ACC112 (cell line): ENCODE data around the gene RHBDD3.
"Not testable (repeated sequence)": the region's sequence is repeated elsewhere in the genome, so short reads cannot be mapped to it uniquely, and the experiment has no call there.

Experiments
- H2AFZ ChIP-seq: fragments of 200-600 bp; sonication (generic); one replicate; pipeline ENCODE4 v1.6.0; 2017; ENCODE audit warnings: antibody characterized with exemption, low read length; ENCODE audit not compliant: unreplicated experiment
- H3K27ac ChIP-seq: fragments of 200-600 bp; sonication (generic); 2 replicates; pipeline ENCODE4 v1.5.1; 2014; ENCODE audit warnings: low read depth, mild to moderate bottlenecking, antibody characterized with exemption, low read length, moderate library complexity
- H3K27me3 ChIP-seq: fragments of 200-600 bp; sonication (generic); 2 replicates; pipeline ENCODE4 v1.6.1; 2014; ENCODE audit warnings: mild to moderate bottlenecking, antibody characterized with exemption, low read length, moderate library complexity, mixed read lengths; ENCODE audit not compliant: insufficient read depth
- H3K36me3 ChIP-seq: fragments of 200-600 bp; sonication (generic); 2 replicates; pipeline ENCODE4 v1.6.1; 2016; ENCODE audit warnings: mild to moderate bottlenecking, antibody characterized with exemption, low read length, moderate library complexity, mixed read lengths; ENCODE audit not compliant: insufficient read depth
- H3K4me1 ChIP-seq: fragments of 200-600 bp; sonication (generic); one replicate; pipeline ENCODE4 v1.6.1; 2016; ENCODE audit warnings: low read length, mixed read lengths; ENCODE audit not compliant: insufficient read depth, unreplicated experiment, control insufficient read depth
- H3K4me3 ChIP-seq: fragments of 200-600 bp; sonication (generic); 2 replicates; pipeline ENCODE4 v1.5.1; 2014; ENCODE audit warnings: mild to moderate bottlenecking, low read depth, low read length
- H3K79me2 ChIP-seq: fragments of 200-600 bp; sonication (generic); one replicate; pipeline ENCODE4 v1.6.0; 2016; ENCODE audit warnings: low read length; ENCODE audit not compliant: control insufficient read depth, unreplicated experiment, insufficient read depth

The RHBDD3 gene

DNA sequence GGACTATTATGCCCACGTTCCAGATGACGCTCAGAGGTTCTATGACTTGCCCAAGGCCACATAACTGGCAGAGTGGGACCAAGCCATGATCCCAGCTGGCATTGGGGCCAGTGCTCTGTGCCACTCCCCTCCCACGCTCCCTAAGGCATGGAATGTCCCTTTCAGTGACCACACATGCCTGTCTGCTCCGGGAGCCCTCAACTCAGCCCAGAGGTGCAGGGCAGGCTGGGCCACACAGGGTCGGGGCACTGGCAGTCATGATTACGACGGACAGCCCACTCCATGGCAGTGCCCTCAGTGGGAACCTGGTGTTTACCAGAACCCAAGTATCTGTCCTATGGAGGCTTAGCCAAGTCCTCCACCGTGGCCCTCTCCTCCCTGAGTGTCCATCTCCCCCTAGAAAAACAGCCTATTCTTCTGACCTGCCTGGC is 10.0 kb downstream of the RHBDD3 start:
- Histone ChIP-seq H3K4me3 (no peak overlapping the region), H3K27me3 (no peaks in the 10 kb centered on the region), H3K36me3 (no peaks in the 10 kb centered on the region), H2AFZ (no peak overlapping the region), H3K79me2 (no peaks in the 10 kb centered on the region), H3K4me1 (no peaks in the 10 kb centered on the region), H3K27ac (no peak overlapping the region)

DNA sequence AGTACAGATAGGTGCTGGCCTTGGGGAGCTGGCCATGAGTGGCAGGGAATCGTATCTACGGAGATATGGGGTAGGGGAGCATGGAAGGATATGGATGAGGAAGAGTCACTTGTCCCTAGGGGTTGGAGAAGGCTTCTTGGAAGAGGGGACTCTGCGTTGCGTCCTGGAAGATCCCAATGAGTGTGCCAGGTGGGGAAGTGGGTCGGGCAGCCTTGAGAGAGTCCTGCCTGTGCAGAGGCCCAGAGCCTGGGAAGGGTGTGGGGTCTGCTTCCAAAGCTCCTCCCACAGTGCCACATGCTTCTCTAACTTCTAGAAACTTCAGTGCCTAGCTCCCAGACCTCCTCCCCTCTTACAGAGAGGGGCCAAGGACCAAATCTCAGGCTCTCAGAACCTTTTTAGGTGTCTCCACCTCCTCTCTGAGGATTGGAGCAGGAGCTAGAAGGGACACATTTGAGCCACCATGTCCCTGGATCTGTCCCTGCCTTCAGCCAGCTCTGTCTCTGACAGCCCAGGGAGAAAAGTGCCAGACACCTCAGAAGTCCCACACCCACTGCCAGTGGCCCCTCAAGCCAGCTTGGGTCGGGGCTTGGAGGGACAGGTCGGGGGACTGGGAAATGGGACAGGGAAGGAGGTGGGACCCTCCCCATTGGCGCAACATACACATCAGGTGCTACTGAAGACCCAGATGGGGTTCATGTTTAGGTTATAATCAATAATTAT is 11.0 kb downstream of the RHBDD3 start:
- no peak overlapping the region for H3K4me3 ChIP-seq

DNA sequence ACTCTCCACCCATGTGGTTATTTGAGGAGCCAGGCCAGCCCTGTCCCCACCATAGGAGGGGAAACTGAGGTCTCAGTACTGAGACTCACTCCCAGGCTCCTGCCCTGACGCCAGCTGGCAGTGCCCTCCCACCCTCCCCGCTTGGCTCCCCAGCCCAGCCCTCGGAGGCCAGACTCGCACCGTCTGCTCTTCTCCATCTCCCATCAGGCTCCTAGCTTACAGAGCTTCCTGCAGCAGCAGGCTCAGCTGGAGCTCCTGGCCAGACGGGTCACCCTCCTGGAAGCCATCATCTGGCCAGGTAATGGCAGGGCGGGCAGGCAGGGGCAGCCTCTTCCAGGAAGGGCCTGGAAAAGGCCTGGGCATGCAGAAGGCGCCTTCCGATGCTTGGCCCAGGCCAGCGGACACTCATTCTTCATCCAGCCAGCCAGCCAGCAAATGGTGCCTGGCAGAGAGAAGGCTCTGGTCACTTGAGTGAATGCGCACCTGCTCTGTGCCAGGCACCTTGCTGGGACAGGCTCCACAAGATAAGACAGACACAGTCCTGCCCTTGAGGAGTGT is 12.6 kb downstream of the RHBDD3 start:
- H3K27ac ChIP-seq, result no peak overlapping the region

More for the DNA sequence above, 11.0 kb downstream of the RHBDD3 start:
- Histone ChIP-seq H3K27me3 (no peaks in the 10 kb centered on the region), H2AFZ (no peak overlapping the region), H3K79me2 (no peaks in the 10 kb centered on the region), H3K27ac (no peak overlapping the region), H3K36me3 (no peaks in the 10 kb centered on the region), H3K4me1 (no peaks in the 10 kb centered on the region)

DNA sequence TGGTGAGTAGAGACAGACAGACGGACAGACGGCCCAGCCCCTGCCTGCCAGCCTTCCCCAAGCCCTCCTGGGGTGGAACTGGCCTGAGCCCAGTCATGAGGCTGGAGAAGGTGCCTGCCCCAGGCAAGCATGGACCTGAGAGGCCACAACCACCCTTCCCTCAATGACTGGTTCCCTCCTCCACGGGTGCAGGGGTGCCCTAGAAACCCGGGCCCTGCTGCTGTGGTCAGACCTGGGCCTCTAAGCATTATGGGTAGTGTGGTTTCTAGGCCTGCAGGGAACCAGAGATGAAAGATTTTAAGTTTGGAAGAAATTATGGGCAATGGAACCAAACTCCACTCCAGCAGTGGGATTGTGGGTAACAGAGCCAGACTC is 13.5 kb downstream of the RHBDD3 start:
- H3K27me3 ChIP-seq, result no peaks in the 10 kb centered on the region
- H3K79me2 ChIP-seq, result no peaks in the 10 kb centered on the region
- no peak overlapping the region for H2AFZ ChIP-seq
- no peak overlapping the region for H3K27ac ChIP-seq
- H3K4me3 ChIP-seq, result no peak overlapping the region
- H3K4me1 ChIP-seq, result no peaks in the 10 kb centered on the region
- H3K36me3 ChIP-seq, result no peaks in the 10 kb centered on the region

More for the DNA sequence above, 12.6 kb downstream of the RHBDD3 start:
- no peaks in the 10 kb centered on the region for H3K36me3 ChIP-seq
- H3K79me2 ChIP-seq, result no peaks in the 10 kb centered on the region
- H3K27me3 ChIP-seq, result no peaks in the 10 kb centered on the region
- H3K4me3 ChIP-seq, result no peak overlapping the region
- H3K4me1 ChIP-seq, result no peaks in the 10 kb centered on the region
- no peak overlapping the region for H2AFZ ChIP-seq

DNA sequence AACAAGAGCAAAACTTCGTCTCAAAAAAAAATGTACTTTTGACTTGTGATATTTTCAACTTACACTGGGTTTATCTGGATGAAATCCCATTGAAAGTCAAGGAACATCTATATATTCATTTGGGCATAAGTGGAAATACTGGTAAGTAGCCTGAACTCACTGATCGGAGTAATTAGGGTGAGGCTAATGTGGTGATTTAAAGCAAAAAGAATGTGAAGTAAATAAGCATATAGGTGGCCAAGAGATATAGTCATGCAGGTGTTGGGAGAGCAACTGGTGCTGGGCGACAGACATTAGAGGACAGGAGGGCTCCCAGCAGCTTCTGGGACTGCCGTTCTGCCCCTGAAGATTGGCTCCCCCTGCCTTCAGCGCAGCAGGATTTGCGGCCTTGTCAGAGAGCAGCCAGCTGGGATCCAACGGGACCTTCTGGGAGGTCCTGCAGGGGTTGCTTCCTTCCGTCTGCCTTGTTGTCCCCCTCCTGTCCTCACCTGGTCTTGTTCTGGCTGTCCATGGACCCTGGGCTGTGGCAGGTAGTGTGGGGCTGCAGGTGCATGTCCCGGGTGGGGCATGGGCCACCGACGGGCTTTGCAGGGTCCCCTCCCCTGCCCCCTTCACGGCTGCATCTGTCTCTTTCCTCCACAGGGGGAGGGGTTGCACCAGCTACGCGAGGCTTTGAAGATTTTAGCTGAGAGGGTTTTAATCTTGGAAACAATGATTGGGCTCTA is 14.1 kb downstream of the RHBDD3 start:
- Histone ChIP-seq H3K27me3 (no peaks in the 10 kb centered on the region), H3K36me3 (no peaks in the 10 kb centered on the region), H3K27ac (no peak overlapping the region), H3K4me3 (no peak overlapping the region), H2AFZ (no peak overlapping the region), H3K4me1 (no peaks in the 10 kb centered on the region), H3K79me2 (no peaks in the 10 kb centered on the region)

DNA sequence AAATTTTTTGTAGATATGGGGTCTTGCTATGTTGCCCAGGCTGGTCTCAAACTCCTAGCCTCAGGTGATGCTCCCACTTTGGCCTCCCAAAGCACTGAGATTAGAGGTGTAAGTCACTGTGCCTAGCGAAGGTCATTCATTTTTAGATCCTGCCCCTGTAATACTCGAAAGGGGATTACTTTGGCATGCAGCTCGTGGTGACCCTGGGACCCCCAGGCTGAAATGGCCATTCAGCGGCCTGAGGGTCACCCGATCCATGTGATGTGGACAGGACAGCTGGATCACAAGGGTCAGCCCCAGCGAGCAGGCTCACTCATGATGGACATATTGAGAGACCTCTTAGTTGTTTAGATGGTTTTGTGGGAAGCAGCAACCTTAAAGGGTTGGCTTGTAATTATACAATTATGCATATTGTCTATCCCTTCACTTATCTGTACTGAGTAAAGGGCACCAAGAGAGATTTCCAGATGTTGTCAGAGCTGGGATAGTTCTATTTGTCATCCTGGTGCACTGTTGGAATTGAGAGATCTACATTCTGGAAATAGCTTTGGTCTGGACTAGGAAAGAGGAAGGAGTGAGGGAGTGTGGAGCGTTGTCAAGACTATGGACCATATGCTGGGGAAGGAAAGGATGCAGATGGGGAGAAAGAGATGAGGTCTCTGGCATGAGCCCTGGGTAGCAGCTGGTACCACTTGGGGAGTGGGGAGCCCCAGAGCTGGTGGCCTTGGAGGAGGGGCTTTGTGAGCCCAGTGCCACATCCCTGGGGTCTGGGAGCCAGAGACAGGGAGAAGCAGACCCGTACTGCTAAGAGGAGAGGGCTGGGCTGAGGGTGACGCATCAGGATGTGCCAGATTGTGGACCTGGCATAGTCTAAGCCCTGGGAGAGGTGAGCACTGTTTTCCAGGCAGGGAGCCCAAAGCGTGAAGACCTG is 15.5 kb downstream of the RHBDD3 start:
- no peaks in the 10 kb centered on the region for H3K79me2 ChIP-seq
- H3K27me3 ChIP-seq, result no peaks in the 10 kb centered on the region
- H3K4me3 ChIP-seq, result no peak overlapping the region
- no peaks in the 10 kb centered on the region for H3K36me3 ChIP-seq
- no peak overlapping the region for H3K27ac ChIP-seq
- no peaks in the 10 kb centered on the region for H3K4me1 ChIP-seq
- no peak overlapping the region for H2AFZ ChIP-seq

DNA sequence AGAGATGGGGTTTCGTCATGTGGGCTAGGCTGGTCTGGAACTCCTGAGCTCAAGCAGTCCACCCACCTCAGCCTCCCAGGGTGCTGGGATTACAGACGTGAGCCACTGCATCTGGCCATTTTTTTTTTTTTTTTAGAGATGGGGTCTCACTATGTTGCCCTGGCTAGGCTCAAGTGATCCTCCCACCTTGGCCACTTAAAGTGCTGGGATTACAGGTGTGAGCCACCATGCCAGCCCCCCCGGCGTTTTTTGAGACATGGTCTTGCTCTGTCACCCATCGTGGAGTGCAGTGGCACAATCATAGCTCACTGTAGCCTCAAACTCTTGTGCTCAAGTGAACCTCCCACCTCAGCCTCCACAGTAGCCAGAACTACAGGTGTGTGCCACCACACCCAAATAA is 16.5 kb downstream of the RHBDD3 start:
- Histone ChIP-seq H3K27ac (no peak overlapping the region), H2AFZ (no peak overlapping the region), H3K4me1 (no peaks in the 10 kb centered on the region), H3K27me3 (no peaks in the 10 kb centered on the region), H3K79me2 (no peaks in the 10 kb centered on the region), H3K36me3 (no peaks in the 10 kb centered on the region), H3K4me3 (no peak overlapping the region)

DNA sequence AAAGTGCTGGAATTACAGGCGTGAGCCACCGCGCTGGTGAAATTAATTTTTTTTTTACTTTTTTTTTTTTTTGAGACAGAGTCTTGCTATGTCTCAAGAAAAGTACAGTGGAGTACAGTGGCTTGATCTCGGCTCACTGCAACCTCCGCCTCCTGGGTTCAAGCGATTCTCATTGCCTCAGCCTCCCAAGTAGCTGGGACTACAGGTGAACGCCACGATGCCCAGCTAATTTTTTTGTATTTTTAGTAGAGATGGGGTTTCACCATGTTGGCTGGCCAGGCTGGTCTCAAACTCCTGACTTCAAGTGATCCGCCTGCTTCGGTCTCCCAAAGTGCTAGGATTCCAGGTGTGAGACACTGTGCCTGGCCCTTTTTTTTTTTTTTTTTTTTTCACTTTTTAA is 19.9 kb downstream of the RHBDD3 start:
- not testable (repeated sequence) for H3K36me3 ChIP-seq, H2AFZ ChIP-seq, H3K4me3 ChIP-seq, H3K4me1 ChIP-seq, H3K27me3 ChIP-seq, H3K79me2 ChIP-seq, H3K27ac ChIP-seq

DNA sequence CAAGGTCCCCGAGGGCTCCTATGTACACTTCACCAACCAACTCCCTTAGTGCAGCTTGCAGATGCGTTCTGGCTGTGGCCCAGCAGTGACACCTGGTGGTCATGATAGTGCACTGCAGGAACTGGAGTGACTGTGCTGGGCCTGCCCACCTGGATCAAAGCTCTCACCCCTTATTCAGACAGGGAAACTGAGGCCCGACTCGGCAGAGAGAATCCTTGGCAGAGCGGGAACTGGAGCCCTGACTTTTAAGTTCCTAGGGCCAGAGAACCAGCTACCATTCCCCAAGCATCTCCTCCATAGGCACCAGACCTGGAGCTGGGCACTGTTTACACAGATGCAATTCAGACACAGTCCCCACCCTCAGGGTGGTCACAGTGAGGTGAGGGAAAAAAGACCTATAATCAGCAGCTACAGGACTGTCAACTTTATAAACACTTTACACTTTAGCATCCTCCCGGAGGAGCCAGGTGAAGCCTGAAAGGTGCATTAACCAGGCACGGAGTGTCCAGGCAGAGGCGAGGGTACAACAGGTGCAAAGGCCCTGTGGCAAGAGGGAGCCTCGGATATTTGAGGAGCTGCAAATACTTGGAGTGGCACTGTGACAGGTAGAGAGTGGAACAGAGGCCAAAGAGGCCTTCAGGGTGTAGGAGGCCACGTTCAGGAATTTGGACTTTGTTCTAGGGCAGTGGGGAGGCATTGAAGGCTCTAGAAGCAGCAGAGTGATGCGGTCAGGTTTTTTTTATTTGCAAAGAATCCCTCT is 22.0 kb downstream of the RHBDD3 start:
- no peaks in the 10 kb centered on the region for H3K36me3 ChIP-seq
- H3K79me2 ChIP-seq, result no peaks in the 10 kb centered on the region
- H2AFZ ChIP-seq, result no peak overlapping the region
- H3K27me3 ChIP-seq, result no peaks in the 10 kb centered on the region
- H3K4me3 ChIP-seq, result no peak overlapping the region
- H3K27ac ChIP-seq, result no peak overlapping the region
- H3K4me1 ChIP-seq, result no peaks in the 10 kb centered on the region
